GM18508 (cell line): ENCODE results near the gene ARID3B.
A peak's percentile ranks its signal among the peaks of the same experiment; 100 is the strongest.
"Not testable (repeated sequence)": the region's sequence is repeated elsewhere in the genome, so short reads cannot be mapped to it uniquely, and the experiment has no call there.

Experiments
- ATAC-seq: cut with Tn5 transposase; IDR thresholded peaks from one replicate; pipeline ENCODE4 v1.9.1; 2021; ENCODE audit warnings: moderate number of reproducible peaks; ENCODE audit not compliant: insufficient read depth, unreplicated experiment

ARID3B gene

GRCh38 chr15:74531144-74531811 is 9.7 kb upstream of the ARID3B start:
- ATAC-seq, result no peak

GRCh38 chr15:74535388-74536084 is 5.5 kb upstream of the ARID3B start:
- no peak for ATAC-seq

GRCh38 chr15:74537736-74538135 is 3.3 kb upstream of the ARID3B start:
- no peak for ATAC-seq

GRCh38 chr15:74539521-74539920 is 1.5 kb upstream of the ARID3B start:
- not testable (repeated sequence) for ATAC-seq

- no peak for ATAC-seq
These were observed 759 bp upstream of the ARID3B start for GRCh38 chr15:74540161-74540760.

GRCh38 chr15:74541494-74542165 is 610 bp downstream of the ARID3B start:
- no peak for ATAC-seq

GRCh38 chr15:74542166-74543042 is 1.4 kb downstream of the ARID3B start:
- no peak for ATAC-seq

- ATAC-seq, result no peak
These were observed 2.0 kb downstream of the ARID3B start for GRCh38 chr15:74543043-74543422.

- ATAC-seq, result no peak
These were observed 2.6 kb downstream of the ARID3B start for GRCh38 chr15:74543583-74543982.

GRCh38 chr15:74545086-74545485 is 4.1 kb downstream of the ARID3B start:
- no peak for ATAC-seq

- peak; percentile 34 for ATAC-seq
These were observed 5.0 kb downstream of the ARID3B start for GRCh38 chr15:74545776-74546656.

GRCh38 chr15:74547616-74548015 is 6.6 kb downstream of the ARID3B start:
- ATAC-seq, result no peak

GRCh38 chr15:74548241-74548640 is 7.2 kb downstream of the ARID3B start:
- ATAC-seq, result no peak

GRCh38 chr15:74549816-74550215 is 8.8 kb downstream of the ARID3B start:
- no peak for ATAC-seq

GRCh38 chr15:74551714-74552113 is 10.7 kb downstream of the ARID3B start:
- no peak for ATAC-seq

- no peak for ATAC-seq
These were observed 11.9 kb downstream of the ARID3B start for GRCh38 chr15:74552773-74553441.

- ATAC-seq, result no peak
These were observed 14.2 kb downstream of the ARID3B start for GRCh38 chr15:74555192-74555591.

GRCh38 chr15:74558706-74559105 is 17.7 kb downstream of the ARID3B start:
- ATAC-seq, result no peak

GRCh38 chr15:74563442-74563841 is 22.4 kb downstream of the ARID3B start:
- no peak for ATAC-seq
